Neuronal stem cell (in vitro differentiated cells): ENCODE results near the gene CSGALNACT2.

Experiments
- DNase-seq: peaks from one replicate; pipeline ENCODE4 v3.0.0-alpha.2; 2013; ENCODE audit warnings: low spot score
- H2AFZ ChIP-seq: one replicate; pipeline ENCODE4 v1.6.1; 2013; ENCODE audit warnings: mild to moderate bottlenecking, low read length, inconsistent platforms
- H2AK5ac ChIP-seq: 2 replicates; pipeline ENCODE4 v1.6.1; 2013; ENCODE audit warnings: low read depth, mild to moderate bottlenecking, inconsistent platforms, low read length, moderate library complexity, mixed read lengths
- H2BK120ac ChIP-seq: 2 replicates; pipeline ENCODE4 v1.6.1; 2013; ENCODE audit warnings: low read depth, mild to moderate bottlenecking, inconsistent platforms, low read length, moderate library complexity, mixed read lengths
- H2BK12ac ChIP-seq: one replicate; pipeline ENCODE4 v1.6.1; 2013; ENCODE audit warnings: low read length, inconsistent platforms
- H2BK15ac ChIP-seq: 2 replicates; pipeline ENCODE4 v1.6.1; 2013; ENCODE audit warnings: mild to moderate bottlenecking, low read length, inconsistent platforms, mixed read lengths
- H2BK5ac ChIP-seq: one replicate; pipeline ENCODE4 v1.6.1; 2013; ENCODE audit warnings: inconsistent platforms, mild to moderate bottlenecking, low read length, moderate library complexity
- H3K14ac ChIP-seq: one replicate; pipeline ENCODE4 v1.6.1; 2013; ENCODE audit warnings: low read length, inconsistent platforms
- H3K18ac ChIP-seq: 2 replicates; pipeline ENCODE4 v1.6.1; 2013; ENCODE audit warnings: low read length, inconsistent platforms
- H3K23ac ChIP-seq: 2 replicates; pipeline ENCODE4 v1.6.1; 2013; ENCODE audit warnings: low read depth, mild to moderate bottlenecking, mixed read lengths, low read length, inconsistent platforms; ENCODE audit not compliant: poor library complexity
- H3K27ac ChIP-seq: replicated peaks from 3 replicates; pipeline ENCODE4 v1.5.1; 2013; ENCODE audit warnings: low read length, inconsistent platforms
- H3K27me3 ChIP-seq, 3 experiments: 2 replicates each; pipeline ENCODE4 v1.6.1; 2013; ENCODE audit warnings: low read length in 3 of 3, mild to moderate bottlenecking in 2 of 3, inconsistent platforms in 1 of 3, low read depth in 1 of 3, mixed read lengths in 1 of 3, moderate library complexity in 1 of 3; ENCODE audit not compliant: control insufficient read depth in 3 of 3, insufficient read depth in 3 of 3
- H3K36me3 ChIP-seq, 2 donors: replicated peaks in 1 of 2; 2 replicates each; pipeline ENCODE4 v1.6.1; 2013; ENCODE audit warnings: low read length in 2 of 2; ENCODE audit not compliant: control insufficient read depth in 2 of 2, insufficient read depth in 2 of 2
- H3K4ac ChIP-seq: 2 replicates; pipeline ENCODE4 v1.6.1; 2013; ENCODE audit warnings: inconsistent platforms, mild to moderate bottlenecking, low read length, moderate library complexity
- H3K4me1 ChIP-seq, 2 donors: 1 replicate in 1 of 2; 2 replicates in 1 of 2; pipeline ENCODE4 v1.6.1; 2013; ENCODE audit warnings: low read length in 2 of 2, low read depth in 1 of 2; ENCODE audit not compliant: control insufficient read depth in 2 of 2, insufficient read depth in 1 of 2
- H3K4me2 ChIP-seq: one replicate; pipeline ENCODE4 v1.6.1; 2013; ENCODE audit warnings: mild to moderate bottlenecking, low read length, inconsistent platforms; ENCODE audit not compliant: insufficient read depth, poor library complexity, severe bottlenecking
- H3K4me3 ChIP-seq, 2 donors: 2 replicates each; pipeline ENCODE4 v1.5.1; 2013; ENCODE audit warnings: low read length in 2 of 2, mild to moderate bottlenecking in 2 of 2, inconsistent platforms in 1 of 2, moderate library complexity in 1 of 2
- H3K79me1 ChIP-seq: one replicate; pipeline ENCODE4 v1.6.1; 2013; ENCODE audit warnings: low read depth, mild to moderate bottlenecking, inconsistent platforms, low read length, moderate library complexity
- H3K9ac ChIP-seq: one replicate; pipeline ENCODE4 v1.6.1; 2013; ENCODE audit warnings: mild to moderate bottlenecking, low read depth, low read length, inconsistent platforms; ENCODE audit not compliant: poor library complexity
- H3K9me3 ChIP-seq, 2 donors: replicated peaks in 1 of 2; 2 replicates each; pipeline versions ENCODE3 to v1.6.1; 2013; ENCODE audit warnings: low read length in 2 of 2, mild to moderate bottlenecking in 2 of 2, inconsistent platforms in 1 of 2, low read depth in 1 of 2, mixed read lengths in 1 of 2, moderate library complexity in 1 of 2; ENCODE audit not compliant: control insufficient read depth in 2 of 2, insufficient read depth in 1 of 2
- H4K8ac ChIP-seq: one replicate; pipeline ENCODE4 v1.6.1; 2013; ENCODE audit warnings: low read depth, mild to moderate bottlenecking, inconsistent platforms, low read length, moderate library complexity
- H4K91ac ChIP-seq: one replicate; pipeline ENCODE4 v1.6.1; 2013; ENCODE audit warnings: low read length, low read depth, mild to moderate bottlenecking, inconsistent platforms; ENCODE audit not compliant: poor library complexity
- WGBS, 2 donors: extraction: QIAGEN DNeasy Blood & Tissue Kit; methylation state at CpG; one replicate each; pipeline ENCODE4 v1.1.7; 2013; ENCODE audit warnings: missing lambda C conversion rate in 2 of 2, mixed read lengths in 1 of 2; ENCODE audit not compliant: insufficient read length in 2 of 2, insufficient replicate concordance in 1 of 2; ENCODE audit errors: extremely low coverage in 2 of 2; 5-methylcytosine and 5-hydroxymethylcytosine counted together

Gene CSGALNACT2

GRCh38 chr10:43202224-43202656 is 64.0 kb downstream of the CSGALNACT2 start:
- H3K27ac ChIP-seq = no peak overlapping the region
- peak overlapping the region; percentile 94 for H3K18ac ChIP-seq
- no peak overlapping the region for H3K23ac ChIP-seq
- H2BK120ac ChIP-seq = peak overlapping the region; percentile 31
- H3K27me3 ChIP-seq = peaks cover 0 to 9% (median 3%) of the 10 kb centered on the region in 3 experiments
- no peak overlapping the region for H2BK5ac ChIP-seq
- H2BK15ac ChIP-seq = peak overlapping the region; percentile 67
- no peak overlapping the region for H4K91ac ChIP-seq
- H3K4ac ChIP-seq = no peak overlapping the region
- H3K4me1 ChIP-seq = peaks cover 0 to 10% of the 10 kb centered on the region in 2 donors
- peak overlapping the region; percentile 81 for H3K9ac ChIP-seq
- WGBS, 2 donors = no CpG with 5 or more reads among the region's 29 CpGs
- no peak overlapping the region for H2AK5ac ChIP-seq
- H2AFZ ChIP-seq = peak overlapping the region; percentile 84
- H3K14ac ChIP-seq = peak overlapping the region; percentile 99
- H3K4me3 ChIP-seq = peak overlapping the region; percentile 31 to 89
- H4K8ac ChIP-seq = no peak overlapping the region
- H3K9me3 ChIP-seq = no peaks in the 10 kb centered on the region
- peaks cover 2% of the 10 kb centered on the region for H3K79me1 ChIP-seq
- H3K4me2 ChIP-seq = peak overlapping the region; percentile 89
- no peak for DNase-seq
- H3K36me3 ChIP-seq = peaks cover 0 to 4% of the 10 kb centered on the region in 2 donors
- H2BK12ac ChIP-seq = peak overlapping the region; percentile 22

- peak overlapping the region; percentile 67 for H2BK15ac ChIP-seq
- peaks cover 0 to 4% of the 10 kb centered on the region in 2 donors for H3K36me3 ChIP-seq
- H3K18ac ChIP-seq = peak overlapping the region; percentile 94
- WGBS, 2 donors = no CpG with 5 or more reads among the region's 35 CpGs
- H3K23ac ChIP-seq = peak overlapping the region; percentile 95
- peak overlapping the region; percentile 93 for H2AK5ac ChIP-seq
- H3K9ac ChIP-seq = peak overlapping the region; percentile 84
- peak overlapping the region; percentile 33 for H3K14ac ChIP-seq
- peaks cover 0 to 10% of the 10 kb centered on the region in 2 donors for H3K4me1 ChIP-seq
- peak overlapping the region; percentile 81 for H2BK120ac ChIP-seq
- no peak overlapping the region for H2BK12ac ChIP-seq
- no peak overlapping the region for H4K91ac ChIP-seq
- H3K4me2 ChIP-seq = peak overlapping the region; percentile 89
- H2AFZ ChIP-seq = peak overlapping the region; percentile 84
- H3K79me1 ChIP-seq = no peaks in the 10 kb centered on the region
- peaks cover 0 to 9% (median 3%) of the 10 kb centered on the region in 3 experiments for H3K27me3 ChIP-seq
- peak overlapping the region in 1 of 2 donors; percentile 89 for H3K4me3 ChIP-seq
- H3K9me3 ChIP-seq = no peaks in the 10 kb centered on the region
- H4K8ac ChIP-seq = peak overlapping the region; percentile 32
- H2BK5ac ChIP-seq = peak overlapping the region; percentile 39
- no peak for DNase-seq
- H3K4ac ChIP-seq = no peak overlapping the region
- no peak overlapping the region for H3K27ac ChIP-seq
Observed at GRCh38 chr10:43202657-43203447, 64.6 kb downstream of the CSGALNACT2 start.

- Histone ChIP-seq H2BK15ac (peak overlapping the region; percentile 57), H3K36me3 (peaks cover 0 to 2% of the 10 kb centered on the region in 2 donors), H3K9ac (peak overlapping the region; percentile 84), H3K4me2 (peak overlapping the region; percentile 86), H2BK120ac (peak overlapping the region; percentile 81), H4K91ac (no peak overlapping the region), H3K9me3 (no peaks in the 10 kb centered on the region), H3K4me3 (peak overlapping the region in 1 of 2 donors; percentile 77), H3K23ac (peak overlapping the region; percentile 95), H2BK5ac (peak overlapping the region; percentile 39), H4K8ac (peak overlapping the region; percentile 32), H3K79me1 (no peaks in the 10 kb centered on the region), H3K14ac (peak overlapping the region; percentile 33), H3K4ac (no peak overlapping the region), H3K27me3 (peaks cover 0 to 9% (median 3%) of the 10 kb centered on the region in 3 experiments), H2AK5ac (peak overlapping the region; percentile 93), H2BK12ac (no peak overlapping the region), H3K4me1 (peaks cover 0 to 10% of the 10 kb centered on the region in 2 donors), H3K27ac (no peak overlapping the region), H3K18ac (peak overlapping the region; percentile 69), H2AFZ (peak overlapping the region; percentile 41)
- WGBS, 2 donors = no CpG with 5 or more reads among the region's 27 CpGs
- no peak for DNase-seq
Observed at GRCh38 chr10:43203448-43204041, 65.3 kb downstream of the CSGALNACT2 start.
